AG09319 (cell line): Measurements from ENCODE around the gene GNMT.
"Not testable (repeated sequence)": the region's sequence is repeated elsewhere in the genome, so short reads cannot be mapped to it uniquely, and the experiment has no call there.

ENCODE experiments used
- DNase-seq: peaks from one replicate; pipeline ENCODE4 v3.0.0-alpha.2; 2010; ENCODE audit warnings: low read depth; ENCODE audit errors: extremely low read depth
- CTCF ChIP-seq: IDR thresholded peaks from 2 replicates; pipeline ENCODE4 v1.5.1; 2011; ENCODE audit warnings: low read depth, mild to moderate bottlenecking, inconsistent platforms, low read length, moderate library complexity

Gene GNMT

GRCh38 chr6:42947950-42948349, 12.6 kb upstream of the GNMT start:
- no peak for DNase-seq
- no peak for TF ChIP-seq CTCF

GRCh38 chr6:42952389-42952788, 8.2 kb upstream of the GNMT start:
- TF ChIP-seq CTCF, result no peak

GRCh38 chr6:42954405-42954804, 6.1 kb upstream of the GNMT start:
- not testable (repeated sequence) for DNase-seq

More at GRCh38 chr6:42952389-42952788, 8.2 kb upstream of the GNMT start:
- DNase-seq, result no peak

- DNase-seq, result no peak
- no peak for TF ChIP-seq CTCF
Observed at GRCh38 chr6:42958125-42958524, 2.4 kb upstream of the GNMT start.

- TF ChIP-seq CTCF, result no peak
- DNase-seq, result no peak
Observed at GRCh38 chr6:42959917-42960242, 674 bp upstream of the GNMT start.

- no peak for TF ChIP-seq CTCF
- DNase-seq, result no peak
Observed at GRCh38 chr6:42961020-42961470, 491 bp downstream of the GNMT start.

- no peak for TF ChIP-seq CTCF
- DNase-seq, result no peak
Observed at GRCh38 chr6:42962096-42962495, 1.5 kb downstream of the GNMT start.

- TF ChIP-seq CTCF, result no peak
- DNase-seq, result no peak
Observed at GRCh38 chr6:42962502-42963178, 2.1 kb downstream of the GNMT start.
